Renal cortical epithelial cell (primary cell): ENCODE results near the gene SIGLEC1. TPM values are rescaled to one million over a fixed set of nuclear protein-coding genes. Genes with fewer than 3 reads are reported as not detected.

Experiments
- total RNA-seq: library from RNA; depleted of rRNA; stranded (reverse); fragments of >200 nt; gene quantifications from 2 replicates; pipeline ENCODE4 v1.2.3, GENCODE V29; 2014

Gene SIGLEC1
- total RNA-seq, 1 donor from 2014 or later: not detected

Other genes with a start within 250 kb of the SIGLEC1 start
- gene ATRN, start 241.6 kb downstream of the SIGLEC1 start, total RNA-seq: 31.4 and 66.1 TPM in 2 replicates
- gene GFRA4, start 49.2 kb downstream of the SIGLEC1 start, total RNA-seq: not detected in 2 replicates
- 0.10 TPM in 1 of 2 replicates, not detected in the other for gene ADAM33, start 30.6 kb downstream of the SIGLEC1 start, total RNA-seq
- gene HSPA12B, start 20.1 kb upstream of the SIGLEC1 start, total RNA-seq: 0.17 TPM in 1 of 2 replicates, not detected in the other
- 9.9 and 20.0 TPM in 2 replicates for gene ADISSP, start 55.2 kb upstream of the SIGLEC1 start, total RNA-seq
- gene SPEF1, start 68.8 kb upstream of the SIGLEC1 start, total RNA-seq: 1.2 TPM in 1 of 2 replicates, not detected in the other
- gene CENPB, start 74.1 kb upstream of the SIGLEC1 start, total RNA-seq: 72.6 and 80.4 TPM in 2 replicates
- gene CDC25B, start 83.7 kb upstream of the SIGLEC1 start, total RNA-seq: 7.3 and 13.0 TPM in 2 replicates
- 20.1 and 21.1 TPM in 2 replicates for gene AP5S1, start 107.9 kb upstream of the SIGLEC1 start, total RNA-seq
- 18.9 and 50.9 TPM in 2 replicates for gene MAVS, start 134.2 kb upstream of the SIGLEC1 start, total RNA-seq
- gene PANK2, start 176.8 kb upstream of the SIGLEC1 start, total RNA-seq: 68.4 and 74.8 TPM in 2 replicates